ENCODE results near the gene SAMD8. TPM values are rescaled to one million over a fixed set of nuclear protein-coding genes. Genes with fewer than 3 reads are reported as not detected.

Gene SAMD8
- total and polyA plus RNA-seq, 2 of the 8 experiments (the other 6 are each of a cell fraction or from before 2014, with no cell fraction given): 11.7 to 20.9 TPM

DNA sequence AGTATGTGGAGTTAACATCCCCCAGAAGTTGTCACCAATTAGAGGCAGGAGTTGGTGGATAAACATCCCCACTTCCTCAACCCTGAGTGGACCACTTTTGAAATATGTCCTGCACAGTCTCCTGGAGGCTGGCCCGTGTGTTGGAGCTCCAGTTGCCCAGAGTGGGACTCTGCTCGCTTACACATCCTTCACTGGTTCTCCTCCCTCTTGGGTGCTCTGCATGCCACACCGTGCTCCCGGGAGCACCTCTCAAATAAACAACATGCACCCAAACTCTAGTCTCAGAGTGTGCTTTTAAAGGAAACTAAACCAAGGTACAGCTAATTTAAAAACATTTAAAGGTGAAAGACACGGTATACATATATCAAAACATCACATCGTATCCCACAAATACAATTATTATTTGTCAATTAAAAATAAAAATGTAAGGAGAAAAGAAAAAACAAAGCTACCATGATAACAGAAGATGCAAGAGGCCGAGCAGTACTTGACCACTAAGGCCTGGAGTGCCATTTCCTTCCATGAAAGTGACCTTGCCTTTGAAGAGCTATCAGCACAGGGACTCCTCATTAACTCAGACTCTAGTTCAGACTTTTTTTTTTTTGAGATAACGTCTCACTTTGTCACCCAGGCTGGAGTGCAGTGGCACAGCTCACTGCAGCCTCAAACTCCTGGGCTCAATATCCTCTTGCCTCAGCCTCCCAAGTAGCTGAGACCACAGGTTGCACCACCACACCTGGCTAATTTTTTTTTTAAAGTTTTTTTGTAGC is 47.8 kb upstream of the SAMD8 start:
- FAIRE-seq: no peak

More for the DNA sequence above, 47.8 kb upstream of the SAMD8 start:
- Histone ChIP-seq H3K9ac (replicated peaks in 1 of 4; ENCODE audit: extremely low read depth in 1 of 4, low read depth in 3 of 4, low read length in 3 of 4) (no peak overlapping the region), H3K23me2 (ENCODE audit: low read depth, low read length) (no peaks in the 10 kb centered on the region; the same call in 1 of the 2 replicates), H2BK120ac (replicated peaks; ENCODE audit: low read depth, low read length) (no peak overlapping the region), H3K4ac (replicated peaks; ENCODE audit: insufficient read length, low read depth, low read length) (no peak overlapping the region), H3K4me3 (ENCODE audit: extremely low read depth in 1 of 4, insufficient read depth in 2 of 4, low read depth in 3 of 4, low read length in 4 of 4) (no peak overlapping the region), H2BK5ac (ENCODE audit: low read depth, low read length) (no peak overlapping the region), H3K79me1 (ENCODE audit: low read depth, low read length) (no peaks in the 10 kb centered on the region), H4K91ac (replicated peaks; ENCODE audit: insufficient read length, low read length) (no peak overlapping the region), H2BK20ac (ENCODE audit: low read length) (no peak overlapping the region), H2AFZ (ENCODE audit: low read length) (no peak overlapping the region), H3K4me1 (replicated peaks in 1 of 4; ENCODE audit: control insufficient read depth in 3 of 4, insufficient read depth in 4 of 4, low read length in 3 of 4) (no peaks in the 10 kb centered on the region; a peak in 2 of 7 replicates), H3K23ac (ENCODE audit: insufficient read length) (no peak overlapping the region), H3K14ac (ENCODE audit: insufficient read length) (no peak overlapping the region), H3K27ac (ENCODE audit: low read depth, low read length) (no peak overlapping the region), H3K36me3 (ENCODE audit: control insufficient read depth in 2 of 4, insufficient read depth in 4 of 4, low read length in 3 of 4) (no peaks in the 10 kb centered on the region), H4K20me1 (replicated peaks in 1 of 2; ENCODE audit: control insufficient read depth in 1 of 2, insufficient read depth in 2 of 2, low read length in 2 of 2) (no peaks in the 10 kb centered on the region), H3K18ac (ENCODE audit: extremely low read depth, low read length) (no peak overlapping the region), H3K79me2 (ENCODE audit: control insufficient read depth in 1 of 2, insufficient read depth in 2 of 2, low read length in 2 of 2) (no peaks in the 10 kb centered on the region), H3K27me3 (replicated peaks in 1 of 4; ENCODE audit: control insufficient read depth in 3 of 4, extremely low read depth in 1 of 4, insufficient read depth in 3 of 4, low read length in 3 of 4) (no peaks in the 10 kb centered on the region), H3K4me2 (ENCODE audit: insufficient read depth in 1 of 2, low read depth in 2 of 2, low read length in 2 of 2) (no peak overlapping the region), H3K9me3 (ENCODE audit: insufficient read depth in 2 of 2, low read depth in 1 of 2, low read length in 1 of 2) (no peaks in the 10 kb centered on the region), H2BK12ac (ENCODE audit: low read depth, low read length) (no peak overlapping the region), H4K5ac (ENCODE audit: insufficient read length, low read depth, low read length) (no peak overlapping the region), H3K56ac (replicated peaks; ENCODE audit: insufficient read length, low read depth, low read length) (no peak overlapping the region), H2BK15ac (ENCODE audit: low read length) (no peak overlapping the region), H2AK5ac (ENCODE audit: low read depth, low read length) (no peak overlapping the region), H4K8ac (ENCODE audit: extremely low read depth, insufficient read depth, low read length) (no peak overlapping the region)
- POLR2A ChIA-PET (ENCODE audit: partially characterized antibody): interaction anchor here (0.6 to 0.8 kb wide), 2 partner anchors 21 to 244 kb away, joined by 3 read pairs; no protein-coding TSS in a partner anchor
- WGBS, 2 experiments (ENCODE audit: extremely low coverage in 1 of 2, insufficient coverage in 1 of 2, insufficient read length in 1 of 2, insufficient replicate concordance in 2 of 2, low coverage in 1 of 2, low lambda C conversion rate in 2 of 2, missing lambda C conversion rate in 1 of 2): 90% methylated on average over 8 of the region's 8 CpGs; no CpG with 5 or more reads in 1 of the 2 experiments
- DNase-seq (ENCODE audit: low read depth in 1 of 2, low spot score in 2 of 2): no peak
- TF ChIP-seq, protein P1, sequence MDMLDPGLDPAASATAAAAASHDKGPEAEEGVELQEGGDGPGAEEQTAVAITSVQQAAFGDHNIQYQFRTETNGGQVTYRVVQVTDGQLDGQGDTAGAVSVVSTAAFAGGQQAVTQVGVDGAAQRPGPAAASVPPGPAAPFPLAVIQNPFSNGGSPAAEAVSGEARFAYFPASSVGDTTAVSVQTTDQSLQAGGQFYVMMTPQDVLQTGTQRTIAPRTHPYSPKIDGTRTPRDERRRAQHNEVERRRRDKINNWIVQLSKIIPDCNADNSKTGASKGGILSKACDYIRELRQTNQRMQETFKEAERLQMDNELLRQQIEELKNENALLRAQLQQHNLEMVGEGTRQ (IDR thresholded peaks at IDR 0.05; ENCODE audit: low read length): no peak
- TF ChIP-seq CBX8 (IDR thresholded peaks at IDR 0.05; ENCODE audit: borderline replicate concordance, low read depth, low read length): no peak
- no peak for TF ChIP-seq TCF12 (IDR thresholded peaks at IDR 0.05; ENCODE audit: low read depth, low read length)
- TF ChIP-seq BRCA1 (IDR thresholded peaks at IDR 0.05; ENCODE audit: low read depth, low read length): no peak
- no peak for TF ChIP-seq HDAC2 (IDR thresholded peaks at IDR 0.05; ENCODE audit: borderline replicate concordance in 1 of 2, low read depth in 2 of 2, low read length in 2 of 2)
- no peak for TF ChIP-seq CEBPB (IDR thresholded peaks at IDR 0.05; ENCODE audit: low read depth, low read length)
- no peak for TF ChIP-seq EZH2 (IDR thresholded peaks at IDR 0.05; ENCODE audit: low read depth, low read length, severe bottlenecking)
- CTCF ChIA-PET (ENCODE audit: partially characterized antibody): interaction anchor here (0.6 to 2.4 kb wide), 9 partner anchors 19 to 268 kb away, joined by 3 to 8 read pairs (median 3); a partner anchor contains a TSS

Measured in H1 (cell line).